ENCODE measurements around the gene TMEM134.
A peak's percentile ranks its signal among the peaks of the same experiment; 100 is the strongest.

TMEM134 gene

GRCh38 chr11:67441731-67442351 lies 27.2 kb downstream of the TMEM134 start:
- Histone ChIP-seq H3F3A (ENCODE audit: insufficient read depth, low read length) (peaks cover 9% of the 10 kb centered on the region; the same call in 1 of the 2 replicates), H3K4me2 (ENCODE audit: low read length) (peak overlapping the region; percentile 89; the same call in 1 of the 2 replicates), H3K4me1 (ENCODE audit: insufficient read depth, low read length, severe bottlenecking) (peaks cover 94% of the 10 kb centered on the region), H3K9ac (ENCODE audit: low read length) (no peak overlapping the region; the same call in 1 of the 2 replicates), H2AFZ (ENCODE audit: low read length) (no peak overlapping the region), H4K20me1 (ENCODE audit: insufficient read depth, low read length) (no peaks in the 10 kb centered on the region), H3K36me3 (ENCODE audit: insufficient read depth, low read length) (peaks cover 3% of the 10 kb centered on the region; the same call in 1 of the 2 replicates), H3K79me2 (ENCODE audit: insufficient read depth, low read length) (no peaks in the 10 kb centered on the region), H3K27ac (ENCODE audit: low read depth, low read length, poor library complexity, severe bottlenecking) (peak overlapping the region; percentile 97), H3K27me3 (ENCODE audit: insufficient read depth, low read length) (no peaks in the 10 kb centered on the region), H3K4me3 (ENCODE audit: low read depth, low read length, poor library complexity, severe bottlenecking) (peak overlapping the region; percentile 61), H3K9me2 (ENCODE audit: low read depth, low read length) (no peaks in the 10 kb centered on the region), H3K9me3 (ENCODE audit: low read length) (no peaks in the 10 kb centered on the region)
- TF ChIP-seq EZH2 (IDR thresholded peaks at IDR 0.05; ENCODE audit: borderline replicate concordance, low read length) (no peak), CTCF (IDR thresholded peaks at IDR 0.05; ENCODE audit: low read length) (no peak)

- no peaks in the 10 kb centered on the region for H3K9me2 ChIP-seq (ENCODE audit: low read depth, low read length)
- H3K4me3 ChIP-seq (ENCODE audit: low read depth, low read length, poor library complexity, severe bottlenecking): no peak overlapping the region
- H3K27ac ChIP-seq (ENCODE audit: low read depth, low read length, poor library complexity, severe bottlenecking): peak overlapping the region; percentile 97
- H3K36me3 ChIP-seq (ENCODE audit: insufficient read depth, low read length): peaks cover 4% of the 10 kb centered on the region
- no peaks in the 10 kb centered on the region for H3K27me3 ChIP-seq (ENCODE audit: insufficient read depth, low read length)
- no peak overlapping the region; the same call in 1 of the 2 replicates for H3K9ac ChIP-seq (ENCODE audit: low read length)
- no peaks in the 10 kb centered on the region for H3K79me2 ChIP-seq (ENCODE audit: insufficient read depth, low read length)
- peaks cover 9% of the 10 kb centered on the region; the same call in 1 of the 2 replicates for H3F3A ChIP-seq (ENCODE audit: insufficient read depth, low read length)
- peak overlapping the region; percentile 89 for H3K4me2 ChIP-seq (ENCODE audit: low read length)
- TF ChIP-seq CTCF (IDR thresholded peaks at IDR 0.05; ENCODE audit: low read length): no peak
- TF ChIP-seq EZH2 (IDR thresholded peaks at IDR 0.05; ENCODE audit: borderline replicate concordance, low read length): no peak
- H3K9me3 ChIP-seq (ENCODE audit: low read length): no peaks in the 10 kb centered on the region
- no peaks in the 10 kb centered on the region for H4K20me1 ChIP-seq (ENCODE audit: insufficient read depth, low read length)
- H3K4me1 ChIP-seq (ENCODE audit: insufficient read depth, low read length, severe bottlenecking): peaks cover 94% of the 10 kb centered on the region
- H2AFZ ChIP-seq (ENCODE audit: low read length): no peak overlapping the region
Observed at GRCh38 chr11:67441098-67441563, 27.9 kb downstream of the TMEM134 start.

GRCh38 chr11:67440229-67441097 lies 28.6 kb downstream of the TMEM134 start:
- Histone ChIP-seq H3F3A (ENCODE audit: insufficient read depth, low read length) (peaks cover 9% of the 10 kb centered on the region; the same call in 1 of the 2 replicates), H4K20me1 (ENCODE audit: insufficient read depth, low read length) (no peaks in the 10 kb centered on the region), H3K4me1 (ENCODE audit: insufficient read depth, low read length, severe bottlenecking) (peaks cover 94% of the 10 kb centered on the region), H3K9ac (ENCODE audit: low read length) (peak overlapping the region; percentile 92; the same call in 1 of the 2 replicates), H3K36me3 (ENCODE audit: insufficient read depth, low read length) (peaks cover 11% of the 10 kb centered on the region), H3K4me2 (ENCODE audit: low read length) (peak overlapping the region; percentile 89), H3K27me3 (ENCODE audit: insufficient read depth, low read length) (no peaks in the 10 kb centered on the region), H3K79me2 (ENCODE audit: insufficient read depth, low read length) (no peaks in the 10 kb centered on the region), H3K27ac (ENCODE audit: low read depth, low read length, poor library complexity, severe bottlenecking) (peak overlapping the region; percentile 97), H3K9me2 (ENCODE audit: low read depth, low read length) (no peaks in the 10 kb centered on the region), H3K4me3 (ENCODE audit: low read depth, low read length, poor library complexity, severe bottlenecking) (peak overlapping the region; percentile 79), H2AFZ (ENCODE audit: low read length) (no peak overlapping the region), H3K9me3 (ENCODE audit: low read length) (no peaks in the 10 kb centered on the region)
- TF ChIP-seq EZH2 (IDR thresholded peaks at IDR 0.05; ENCODE audit: borderline replicate concordance, low read length) (no peak), CTCF (IDR thresholded peaks at IDR 0.05; ENCODE audit: low read length) (no peak)
